T-helper 2 cell (primary cell): ENCODE measurements around the gene GYPE.
A peak's percentile ranks its signal among the peaks of the same experiment; 100 is the strongest.
"Not testable (repeated sequence)": the region's sequence is repeated elsewhere in the genome, so short reads cannot be mapped to it uniquely, and the experiment has no call there.

Experiments
- DNase-seq, 5 experiments: peaks; one replicate each; pipeline versions ENCODE4 v3.0.0 to v3.0.0-alpha.2; 2012 to 2022

The GYPE gene

GRCh38 chr4:143869925-143870324, 35.4 kb downstream of the GYPE start:
- not testable (repeated sequence) for DNase-seq

DNA sequence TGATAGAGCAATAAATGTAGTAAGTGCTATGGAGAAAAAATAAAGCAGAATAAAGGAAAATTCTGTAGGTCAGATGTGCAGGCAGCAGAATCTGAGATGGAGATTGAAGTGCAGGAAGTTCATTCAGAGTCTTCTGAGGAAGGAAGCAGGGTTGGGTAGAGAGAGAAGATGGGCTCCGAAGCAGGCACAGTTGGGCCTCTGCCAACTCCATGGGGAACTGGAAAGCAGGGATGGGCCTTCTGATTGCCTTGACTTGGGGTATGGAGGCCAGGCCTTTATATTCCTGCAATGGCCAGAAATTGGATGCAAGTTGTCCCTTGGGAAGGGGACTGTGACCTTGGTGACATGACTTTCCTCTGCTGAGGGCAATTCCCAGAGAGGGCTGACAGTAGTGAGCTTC, 42.6 kb downstream of the GYPE start:
- not testable (repeated sequence) for DNase-seq

DNA sequence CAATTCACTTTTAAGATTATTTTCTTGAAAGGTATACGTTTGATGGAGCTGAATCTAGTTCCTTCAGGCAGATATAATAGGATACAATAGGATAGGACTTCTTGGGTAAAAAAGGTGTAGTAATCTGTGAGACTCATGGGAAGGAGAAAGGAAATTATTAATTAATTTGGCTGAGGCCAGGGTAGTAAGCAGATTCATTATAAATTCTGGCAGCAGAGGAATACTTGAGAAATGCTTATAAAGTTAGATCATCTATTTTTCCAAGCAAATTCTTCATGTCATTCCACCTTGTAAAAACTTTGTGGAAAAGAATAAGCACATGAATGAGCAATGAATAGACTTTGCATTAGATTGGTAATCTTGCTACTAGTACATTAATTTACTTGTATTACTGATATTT, 46.9 kb downstream of the GYPE start:
- DNase-seq = no peak

GRCh38 chr4:143857391-143858336, 47.7 kb downstream of the GYPE start:
- DNase-seq = not testable (repeated sequence)

- peak in 1 of 5 experiments; percentile 46 for DNase-seq
These were observed 49.3 kb downstream of the GYPE start for GRCh38 chr4:143856017-143856557.

- peak in 1 of 5 experiments; percentile 72 for DNase-seq
These were observed 50.7 kb downstream of the GYPE start for GRCh38 chr4:143854645-143855044.

DNA sequence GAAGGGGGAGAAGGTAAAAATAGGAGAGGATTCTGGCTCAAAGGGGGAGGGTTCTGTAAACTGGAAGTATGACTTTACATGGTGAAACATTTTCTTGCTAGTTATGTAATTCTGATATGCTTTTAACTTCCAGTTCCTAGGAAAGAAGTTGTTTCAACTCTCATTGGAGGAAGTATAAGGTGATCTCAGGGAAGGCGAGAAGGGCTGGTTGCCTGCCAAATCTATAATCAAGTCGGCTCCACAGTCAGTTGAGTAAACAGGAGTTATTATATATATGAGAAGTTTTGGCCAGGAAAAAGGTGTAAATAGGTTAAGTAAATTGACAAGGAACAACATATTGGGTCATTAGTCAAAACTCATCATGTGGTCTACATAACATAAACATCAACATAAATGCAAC, 56.1 kb downstream of the GYPE start:
- not testable (repeated sequence) for DNase-seq

- DNase-seq = not testable (repeated sequence)
These were observed 61.9 kb downstream of the GYPE start for GRCh38 chr4:143843506-143843832.

DNA sequence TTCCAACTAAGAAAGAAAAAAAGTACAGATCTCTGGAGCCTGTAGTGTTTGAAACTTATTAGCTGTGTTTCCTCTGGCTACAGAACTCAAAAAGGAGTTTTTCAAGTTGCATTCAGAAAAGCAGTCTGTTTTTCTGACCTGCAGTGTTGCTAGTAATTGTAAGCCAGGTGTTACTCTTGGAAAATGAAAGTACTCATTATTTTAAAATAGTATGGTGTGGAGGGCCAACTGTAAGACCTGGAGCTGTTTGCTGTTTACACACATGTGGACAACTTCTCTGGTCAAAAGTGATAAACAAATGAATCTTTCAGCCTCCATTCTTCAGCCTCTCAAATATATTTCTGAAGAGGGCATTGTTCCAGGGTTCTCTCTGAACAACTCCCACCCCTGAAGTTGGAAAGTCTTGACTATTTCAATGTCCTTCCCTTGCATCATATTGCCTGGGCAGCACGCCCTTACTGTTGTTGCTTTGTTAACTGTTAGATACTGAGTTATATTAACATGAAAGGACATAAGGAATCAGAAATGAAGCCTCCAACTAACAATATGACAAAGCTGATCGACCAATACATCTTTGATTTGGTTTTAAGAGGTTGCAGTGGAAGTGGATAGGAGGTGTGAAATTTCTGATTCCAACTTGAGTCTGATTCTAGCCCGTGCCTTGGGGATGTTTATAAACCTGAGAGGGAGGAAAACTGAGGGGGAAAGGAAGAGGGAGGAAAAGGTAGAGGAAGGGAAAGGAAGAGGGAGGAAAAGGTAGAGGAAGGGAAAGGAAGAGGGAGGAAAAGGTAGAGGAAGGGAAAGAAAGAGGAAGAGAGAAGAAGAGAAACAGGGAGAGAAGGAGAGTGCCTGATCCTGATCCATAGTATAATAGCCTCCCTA, 62.5 kb downstream of the GYPE start:
- not testable (repeated sequence) for DNase-seq

- DNase-seq = not testable (repeated sequence)
These were observed 65.9 kb downstream of the GYPE start for GRCh38 chr4:143839413-143839812.

- DNase-seq = not testable (repeated sequence)
These were observed 71.2 kb downstream of the GYPE start for GRCh38 chr4:143834196-143834595.

GRCh38 chr4:143833676-143834075, 71.7 kb downstream of the GYPE start:
- DNase-seq = not testable (repeated sequence)

GRCh38 chr4:143830576-143830975, 74.8 kb downstream of the GYPE start:
- DNase-seq = not testable (repeated sequence)

- DNase-seq = not testable (repeated sequence)
These were observed 76.1 kb downstream of the GYPE start for GRCh38 chr4:143829239-143829620.
